OCI-LY1 (cell line): ENCODE measurements around the gene GCK.

Source experiments
- H2AFZ ChIP-seq: fragments of 200-600 bp; sonication (generic), shearing (Covaris generic); 2 replicates; pipeline ENCODE4 v1.6.0; 2014; ENCODE audit warnings: antibody characterized with exemption, mild to moderate bottlenecking, low read length
- H3F3A ChIP-seq: fragments of 200-600 bp; sonication (generic), shearing (Covaris generic); 2 replicates; pipeline ENCODE4 v1.6.0; 2014; ENCODE audit warnings: mild to moderate bottlenecking, antibody characterized with exemption, low read length, moderate library complexity; ENCODE audit not compliant: insufficient read depth
- H3K27ac ChIP-seq: fragments of 200-600 bp; sonication (generic); 2 replicates; pipeline ENCODE4 v1.5.1; 2014; ENCODE audit warnings: low read length, mixed run types, mild to moderate bottlenecking, low read depth; ENCODE audit not compliant: poor library complexity, severe bottlenecking
- H3K27me3 ChIP-seq: fragments of 200-600 bp; sonication (generic); 2 replicates; pipeline ENCODE4 v1.6.0; 2014; ENCODE audit warnings: antibody characterized with exemption, mild to moderate bottlenecking, low read length, moderate library complexity; ENCODE audit not compliant: insufficient read depth
- H3K36me3 ChIP-seq: fragments of 200-600 bp; sonication (generic); 2 replicates; pipeline ENCODE4 v1.6.1; 2014; ENCODE audit warnings: mild to moderate bottlenecking, antibody characterized with exemption, low read length, moderate library complexity, mixed read lengths; ENCODE audit not compliant: insufficient read depth
- H3K4me1 ChIP-seq: fragments of 200-600 bp; sonication (generic); 2 replicates; pipeline ENCODE4 v1.5.1; 2014; ENCODE audit warnings: mild to moderate bottlenecking, low read length, moderate library complexity; ENCODE audit not compliant: insufficient read depth, severe bottlenecking
- H3K4me2 ChIP-seq: fragments of 200-600 bp; sonication (generic), shearing (Covaris generic); 2 replicates; pipeline ENCODE4 v1.6.1; 2014; ENCODE audit warnings: low read length
- H3K4me3 ChIP-seq: fragments of 200-600 bp; sonication (generic); 2 replicates; pipeline ENCODE4 v1.5.1; 2014; ENCODE audit warnings: low read length, low read depth, mild to moderate bottlenecking, mixed read lengths; ENCODE audit not compliant: poor library complexity, severe bottlenecking
- H3K79me2 ChIP-seq: fragments of 200-600 bp; shearing (Covaris generic); 2 replicates; pipeline ENCODE4 v1.6.1; 2016; ENCODE audit warnings: mixed run types, low read length, mixed read lengths; ENCODE audit not compliant: insufficient read depth
- H3K9ac ChIP-seq: fragments of 200-600 bp; sonication (generic), shearing (Covaris generic); 2 replicates; pipeline ENCODE4 v1.6.1; 2014; ENCODE audit warnings: mild to moderate bottlenecking, low read length, mixed read lengths
- H3K9me2 ChIP-seq: fragments of 200-600 bp; sonication (generic), shearing (Covaris generic); 2 replicates; pipeline ENCODE4 v1.6.1; 2014; ENCODE audit warnings: low read depth, mild to moderate bottlenecking, low read length, mixed read lengths
- H3K9me3 ChIP-seq: fragments of 200-600 bp; shearing (Covaris generic); 2 replicates; pipeline ENCODE4 v1.6.1; 2014; ENCODE audit warnings: low read length, mixed read lengths
- H4K20me1 ChIP-seq: fragments of 200-600 bp; sonication (generic), shearing (Covaris generic); 2 replicates; pipeline ENCODE4 v1.6.0; 2016; ENCODE audit warnings: mild to moderate bottlenecking, low read length; ENCODE audit not compliant: insufficient read depth
- CTCF ChIP-seq: fragments of 200-600 bp; sonication (generic), shearing (Covaris generic); IDR thresholded peaks from 2 replicates; pipeline ENCODE4 v1.5.1; 2017; ENCODE audit warnings: mild to moderate bottlenecking, antibody characterized with exemption, low read length, moderate library complexity, mixed read lengths
- EZH2 ChIP-seq: fragments of 200-600 bp; sonication (generic), shearing (Covaris generic); IDR thresholded peaks from 2 replicates; pipeline ENCODE4 v1.8.0; 2017; ENCODE audit warnings: borderline replicate concordance, mixed run types, mild to moderate bottlenecking, antibody characterized with exemption, low read length, moderate library complexity, mixed read lengths

GCK gene

GRCh38 chr7:44136731-44137130 is 52.5 kb downstream of the GCK start:
- no peaks in the 10 kb centered on the region for H3F3A ChIP-seq
- H3K4me3 ChIP-seq = no peak overlapping the region
- H2AFZ ChIP-seq = no peak overlapping the region
- no peaks in the 10 kb centered on the region for H3K9me2 ChIP-seq
- no peaks in the 10 kb centered on the region for H4K20me1 ChIP-seq
- no peaks in the 10 kb centered on the region; the same call in 1 of the 2 replicates for H3K27me3 ChIP-seq
- no peaks in the 10 kb centered on the region for H3K79me2 ChIP-seq
- H3K27ac ChIP-seq = no peak overlapping the region
- no peaks in the 10 kb centered on the region for H3K36me3 ChIP-seq
- no peak overlapping the region for H3K9ac ChIP-seq
- TF ChIP-seq CTCF (no peak), EZH2 (no peak)
- H3K4me1 ChIP-seq = no peaks in the 10 kb centered on the region
- no peak overlapping the region for H3K4me2 ChIP-seq
- no peaks in the 10 kb centered on the region for H3K9me3 ChIP-seq

GRCh38 chr7:44134943-44135628 is 54.2 kb downstream of the GCK start:
- Histone ChIP-seq H3K79me2 (no peaks in the 10 kb centered on the region), H3K9me2 (no peaks in the 10 kb centered on the region), H3K27me3 (no peaks in the 10 kb centered on the region; the same call in 1 of the 2 replicates), H3F3A (no peaks in the 10 kb centered on the region), H3K9ac (no peak overlapping the region), H3K9me3 (no peaks in the 10 kb centered on the region), H4K20me1 (no peaks in the 10 kb centered on the region), H3K27ac (no peak overlapping the region), H3K4me3 (no peak overlapping the region), H3K4me1 (peaks cover 9% of the 10 kb centered on the region), H2AFZ (no peak overlapping the region), H3K36me3 (no peaks in the 10 kb centered on the region), H3K4me2 (no peak overlapping the region)
- no peak for TF ChIP-seq CTCF
- no peak for TF ChIP-seq EZH2

- Histone ChIP-seq H3K27me3 (no peaks in the 10 kb centered on the region), H3K4me3 (no peak overlapping the region), H2AFZ (no peak overlapping the region), H3K4me1 (peaks cover 9% of the 10 kb centered on the region), H3K27ac (no peak overlapping the region), H3F3A (no peaks in the 10 kb centered on the region), H3K9me2 (no peaks in the 10 kb centered on the region), H3K9me3 (no peaks in the 10 kb centered on the region), H4K20me1 (no peaks in the 10 kb centered on the region), H3K9ac (no peak overlapping the region), H3K36me3 (no peaks in the 10 kb centered on the region), H3K79me2 (no peaks in the 10 kb centered on the region), H3K4me2 (no peak overlapping the region)
- TF ChIP-seq CTCF = no peak
- no peak for TF ChIP-seq EZH2
These were observed 55.9 kb downstream of the GCK start for GRCh38 chr7:44133295-44133694.
